ENCODE results near the gene PAMR1. TPM values are rescaled to one million over a fixed set of nuclear protein-coding genes. Genes with fewer than 3 reads are reported as not detected.

Gene PAMR1
- total RNA-seq, 4 donors from 2014 or later = 0.34 to 9.2 (median 3.8) TPM

GRCh38 chr11:35436581-35437250 lies 88.7 kb downstream of the PAMR1 start:
- Histone ChIP-seq H3K36me3 (no peaks in the 10 kb centered on the region), H3K27ac (no peak overlapping the region), H3K4me1 (no peaks in the 10 kb centered on the region), H3K27me3 (peaks cover 0 to 23% (median 0%) of the 10 kb centered on the region in 4 donors), H3K4me3 (no peak overlapping the region), H3K9me3 (no peaks in the 10 kb centered on the region)
- TF ChIP-seq POLR2A (IDR thresholded peaks at IDR 0.05) (no peak), CTCF (IDR thresholded peaks at IDR 0.05) (no peak)
- WGBS, 2 donors = 90 to 92% methylated on average over 2 of the region's 2 CpGs
- no peak for DNase-seq
- intact Hi-C loops (cut with DNase I) = no loop called here

GRCh38 chr11:35433588-35433987 lies 91.8 kb downstream of the PAMR1 start:
- TF ChIP-seq POLR2A (IDR thresholded peaks at IDR 0.05) (no peak), CTCF (IDR thresholded peaks at IDR 0.05) (no peak)

GRCh38 chr11:35432464-35432863 lies 93.0 kb downstream of the PAMR1 start:
- H3K36me3 ChIP-seq = no peaks in the 10 kb centered on the region
- H3K27ac ChIP-seq = no peak overlapping the region
- H3K27me3 ChIP-seq = peaks cover 0 to 22% (median 0%) of the 10 kb centered on the region in 4 donors
- no peak overlapping the region for H3K4me3 ChIP-seq
- TF ChIP-seq POLR2A (IDR thresholded peaks at IDR 0.05) = no peak
- TF ChIP-seq CTCF (IDR thresholded peaks at IDR 0.05) = no peak
- no peaks in the 10 kb centered on the region for H3K4me1 ChIP-seq
- DNase-seq = no peak
- intact Hi-C loops (cut with DNase I) = no loop called here
- WGBS, 2 donors = 86 to 94% methylated on average over 7 to 9 of the region's 14 CpGs
- no peaks in the 10 kb centered on the region for H3K9me3 ChIP-seq

More at GRCh38 chr11:35433588-35433987, 91.8 kb downstream of the PAMR1 start:
- Histone ChIP-seq H3K4me1 (no peaks in the 10 kb centered on the region), H3K36me3 (no peaks in the 10 kb centered on the region), H3K27ac (no peak overlapping the region), H3K4me3 (no peak overlapping the region), H3K9me3 (no peaks in the 10 kb centered on the region), H3K27me3 (peaks cover 0 to 26% (median 0%) of the 10 kb centered on the region in 4 donors)
- DNase-seq = no peak
- 59 to 68% methylated on average over 3 of the region's 3 CpGs for WGBS, 2 donors
- intact Hi-C loops (cut with DNase I) = no loop called here

- H3K4me1 ChIP-seq = no peaks in the 10 kb centered on the region
- no peak overlapping the region for H3K4me3 ChIP-seq
- H3K36me3 ChIP-seq = no peaks in the 10 kb centered on the region
- WGBS, 2 donors = 51 to 57% methylated on average over 3 of the region's 3 CpGs
- no peak overlapping the region for H3K27ac ChIP-seq
- no peaks in the 10 kb centered on the region for H3K9me3 ChIP-seq
- peaks cover 0 to 58% (median 0%) of the 10 kb centered on the region in 4 donors for H3K27me3 ChIP-seq
- intact Hi-C loops (cut with DNase I) = no loop called here
- no peak for DNase-seq
- TF ChIP-seq CTCF (IDR thresholded peaks at IDR 0.05) = no peak
- TF ChIP-seq POLR2A (IDR thresholded peaks at IDR 0.05) = no peak
These were observed 98.3 kb downstream of the PAMR1 start for GRCh38 chr11:35427071-35427470.

GRCh38 chr11:35426351-35426750 lies 99.1 kb downstream of the PAMR1 start:
- no peaks in the 10 kb centered on the region for H3K36me3 ChIP-seq
- TF ChIP-seq CTCF (IDR thresholded peaks at IDR 0.05) (no peak), POLR2A (IDR thresholded peaks at IDR 0.05) (no peak)
- no peaks in the 10 kb centered on the region for H3K4me1 ChIP-seq
- WGBS, 2 donors = 80 to 86% methylated on average over 1 of the region's 1 CpG
- H3K9me3 ChIP-seq = no peaks in the 10 kb centered on the region
- no peak overlapping the region for H3K27ac ChIP-seq
- H3K4me3 ChIP-seq = no peak overlapping the region
- intact Hi-C loops (cut with DNase I) = no loop called here
- DNase-seq = no peak
- H3K27me3 ChIP-seq = peaks cover 0 to 62% (median 0%) of the 10 kb centered on the region in 4 donors
